Stimulated activated CD8-positive, alpha-beta memory T cell treated with anti-CD3 and anti-CD28 coated beads, Interleukin-2, amount 100 ng/mL, for 48 hours (primary cell): Measurements from ENCODE around the gene PITPNC1.
"Not testable (repeated sequence)": the region's sequence is repeated elsewhere in the genome, so short reads cannot be mapped to it uniquely, and the experiment has no call there.

ENCODE experiments used
- DNase-seq, 2 donors: peaks; one replicate each; pipeline ENCODE4 v3.0.0-alpha.2; 2020; ENCODE audit warnings: low read depth in 2 of 2

The PITPNC1 gene

GRCh38 chr17:67400193-67400592 lies 23.1 kb downstream of the PITPNC1 start:
- DNase-seq: no peak

DNA sequence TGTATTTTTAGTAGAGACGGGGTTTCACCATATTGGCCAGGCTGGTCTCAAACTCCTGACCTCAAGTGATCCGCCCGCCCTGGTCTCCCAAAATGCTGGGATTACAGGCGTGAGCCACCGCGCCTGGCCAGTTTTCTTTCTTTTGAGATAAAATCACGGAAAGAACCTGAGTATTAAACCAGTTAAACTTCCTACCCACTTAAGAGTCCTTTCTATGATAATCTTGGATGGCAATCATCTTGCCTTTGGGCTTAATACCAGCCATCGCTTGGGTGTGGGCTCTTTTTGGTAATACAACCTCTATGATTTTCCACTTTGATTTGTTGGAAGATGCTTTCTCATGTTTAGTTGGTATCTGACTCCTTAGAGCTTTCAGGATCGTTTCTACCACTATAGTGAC lies 24.0 kb downstream of the PITPNC1 start:
- no peak for DNase-seq

GRCh38 chr17:67401598-67402504 lies 24.8 kb downstream of the PITPNC1 start:
- no peak for DNase-seq

DNA sequence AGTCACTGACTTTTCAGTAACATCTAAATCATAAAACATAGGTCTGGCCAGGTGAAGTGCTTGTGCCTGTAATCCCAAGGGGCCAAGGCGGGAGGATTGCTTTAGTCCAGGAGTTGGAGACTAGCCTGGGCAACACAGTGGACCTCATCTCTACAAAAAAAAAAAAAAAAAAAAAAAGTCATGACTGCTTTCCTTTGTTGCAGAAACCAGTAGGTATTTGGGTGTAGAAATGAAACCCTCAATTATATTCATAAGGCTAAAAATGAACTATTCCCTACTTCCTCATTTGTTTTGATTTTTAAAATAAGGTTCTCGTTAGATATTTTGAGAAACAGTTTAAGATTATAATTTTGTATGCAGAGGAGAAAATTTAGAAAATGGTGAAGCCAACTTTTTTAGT lies 26.0 kb downstream of the PITPNC1 start:
- DNase-seq: no peak

DNA sequence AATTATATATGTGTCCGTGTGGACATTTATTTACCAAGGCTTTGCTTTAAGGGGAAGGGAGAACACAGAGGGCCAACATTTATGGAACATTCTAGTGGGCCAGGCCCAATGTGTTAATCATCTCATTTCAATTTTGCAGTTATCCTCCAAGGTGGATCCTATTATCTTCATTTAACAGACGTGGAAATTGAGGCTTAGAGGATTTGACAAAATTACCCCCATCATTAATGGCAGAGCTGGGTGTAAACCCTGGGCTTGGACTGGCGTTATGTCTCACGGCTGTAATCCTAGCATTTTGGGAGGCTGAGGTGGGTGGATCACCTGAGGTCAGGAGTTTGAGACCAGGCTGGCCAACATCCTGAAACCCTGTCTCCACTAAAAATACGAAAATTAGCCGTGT lies 26.4 kb downstream of the PITPNC1 start:
- DNase-seq: no peak

DNA sequence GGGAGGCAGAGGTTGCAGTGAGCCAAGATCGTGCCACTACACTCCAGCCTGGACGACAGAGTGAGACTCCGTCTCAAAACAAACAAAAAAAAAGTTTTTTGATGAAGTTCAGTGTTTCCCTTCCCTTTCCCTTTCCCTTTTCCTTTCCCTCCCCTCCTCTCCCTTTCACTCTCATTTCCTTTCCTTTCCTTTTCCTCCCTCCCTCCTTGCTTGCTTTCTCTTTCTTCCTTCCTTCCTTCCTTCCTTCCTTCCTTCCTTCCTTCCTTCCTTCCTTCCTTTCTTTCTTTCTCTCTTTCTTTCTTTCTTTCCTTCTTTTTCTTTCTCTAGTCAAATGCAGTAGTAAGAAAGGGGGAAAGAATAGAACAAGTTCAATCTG lies 31.4 kb downstream of the PITPNC1 start:
- not testable (repeated sequence) for DNase-seq

DNA sequence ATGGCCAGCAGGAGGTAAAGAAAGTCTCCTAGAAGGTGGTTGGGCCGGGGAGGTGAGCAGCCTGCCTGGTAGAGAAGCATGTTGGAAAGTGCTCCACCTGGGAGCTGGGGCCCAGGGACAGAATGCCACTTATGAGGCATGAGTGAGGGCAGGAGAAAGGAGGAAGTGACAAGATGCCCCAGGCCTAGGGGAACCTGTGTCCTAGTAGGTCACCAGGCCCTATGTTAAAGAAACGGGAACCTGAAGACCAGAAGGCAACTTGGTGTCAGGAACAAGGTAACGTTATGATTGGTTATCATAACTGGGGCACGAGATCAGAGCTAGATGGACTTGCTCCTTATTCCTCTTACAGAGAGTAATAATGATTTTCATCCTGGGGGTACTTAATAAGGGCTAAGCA lies 34.3 kb downstream of the PITPNC1 start:
- DNase-seq: no peak

- DNase-seq: no peak
Observed at GRCh38 chr17:67412032-67412431, 35.0 kb downstream of the PITPNC1 start.

DNA sequence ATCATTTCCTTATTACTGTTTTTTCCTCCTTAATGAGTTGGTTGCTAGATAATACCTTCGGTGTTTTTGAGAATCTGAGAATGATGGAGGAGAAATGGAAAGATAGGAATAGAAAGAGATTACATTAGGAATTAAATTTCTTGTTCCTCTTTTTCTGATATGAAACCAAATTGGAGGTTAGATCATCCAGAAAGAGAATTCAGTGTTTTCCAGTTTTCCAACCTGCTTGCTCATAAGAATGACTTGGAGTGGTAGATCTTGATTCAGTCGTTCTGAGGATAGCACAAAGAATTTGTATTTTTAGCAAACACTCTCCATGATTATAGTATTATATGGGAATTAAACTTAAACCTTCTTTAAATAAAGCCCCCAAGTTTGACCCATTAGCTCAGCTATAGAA lies 35.9 kb downstream of the PITPNC1 start:
- DNase-seq: no peak

- no peak for DNase-seq
Observed at GRCh38 chr17:67413388-67413787, 36.3 kb downstream of the PITPNC1 start.

GRCh38 chr17:67414130-67414529 lies 37.0 kb downstream of the PITPNC1 start:
- DNase-seq: no peak

DNA sequence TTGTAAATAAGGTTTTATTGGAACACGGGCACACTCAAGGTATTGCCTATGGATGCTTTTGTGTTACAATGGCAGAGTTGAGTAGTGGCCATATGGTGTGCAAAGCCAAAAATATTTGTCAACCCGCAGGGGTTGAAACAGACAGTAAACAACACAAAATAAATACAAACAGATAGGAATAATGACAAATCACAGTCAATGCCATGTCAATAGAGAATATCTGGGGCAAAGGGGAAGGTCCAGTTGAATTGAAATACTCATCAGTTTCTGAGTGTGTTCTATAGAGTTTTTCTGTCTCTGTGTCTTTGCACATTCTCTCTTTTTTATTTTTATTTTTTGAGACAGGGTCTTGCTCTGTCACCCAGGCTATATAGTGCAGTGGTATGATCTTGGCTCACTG lies 37.5 kb downstream of the PITPNC1 start:
- DNase-seq: no peak

- no peak for DNase-seq
Observed at GRCh38 chr17:67415291-67415690, 38.2 kb downstream of the PITPNC1 start.

DNA sequence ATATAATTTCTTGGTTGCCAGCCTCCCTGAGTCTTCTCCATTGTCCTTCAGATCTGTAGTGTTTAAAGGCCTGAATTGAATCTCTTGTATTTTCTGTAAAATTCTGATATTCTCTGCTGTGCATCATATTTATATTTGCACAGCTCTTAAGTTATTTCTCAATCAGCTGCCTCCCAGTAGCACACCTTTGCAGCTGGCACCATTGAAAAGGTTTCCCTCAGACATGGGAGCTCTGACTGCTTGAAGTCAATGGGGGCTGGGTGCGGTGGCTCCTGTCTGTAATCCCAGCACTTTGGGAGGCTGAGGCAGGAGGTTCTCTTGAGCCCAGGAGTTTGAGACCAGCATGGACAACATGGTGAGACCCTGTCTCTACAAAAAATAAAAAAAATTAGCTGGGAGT lies 40.4 kb downstream of the PITPNC1 start:
- DNase-seq: no peak

- DNase-seq: no peak
Observed at GRCh38 chr17:67420994-67421393, 43.9 kb downstream of the PITPNC1 start.

GRCh38 chr17:67421869-67422273 lies 44.8 kb downstream of the PITPNC1 start:
- no peak for DNase-seq

DNA sequence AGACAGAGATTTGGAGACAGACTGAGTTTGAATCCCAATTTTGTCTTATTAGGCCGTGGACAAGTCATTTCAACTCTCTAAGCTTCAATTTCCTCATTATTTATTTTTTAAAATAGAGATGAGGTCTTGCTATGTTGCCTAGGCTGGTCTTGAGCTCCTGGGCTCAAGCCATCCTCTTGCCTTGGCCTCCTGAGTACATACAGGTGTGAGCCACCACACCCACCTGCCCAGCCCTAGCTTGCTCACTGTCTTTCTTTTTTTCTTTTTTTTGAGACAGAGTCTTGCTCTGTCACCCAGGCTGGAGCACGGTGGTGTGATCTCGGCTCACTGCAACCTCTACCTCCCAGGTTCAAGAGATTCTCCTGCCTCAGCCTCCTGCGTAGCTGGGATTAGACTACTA lies 45.2 kb downstream of the PITPNC1 start:
- not testable (repeated sequence) for DNase-seq

- DNase-seq: no peak
Observed at GRCh38 chr17:67422897-67423296, 45.8 kb downstream of the PITPNC1 start.

DNA sequence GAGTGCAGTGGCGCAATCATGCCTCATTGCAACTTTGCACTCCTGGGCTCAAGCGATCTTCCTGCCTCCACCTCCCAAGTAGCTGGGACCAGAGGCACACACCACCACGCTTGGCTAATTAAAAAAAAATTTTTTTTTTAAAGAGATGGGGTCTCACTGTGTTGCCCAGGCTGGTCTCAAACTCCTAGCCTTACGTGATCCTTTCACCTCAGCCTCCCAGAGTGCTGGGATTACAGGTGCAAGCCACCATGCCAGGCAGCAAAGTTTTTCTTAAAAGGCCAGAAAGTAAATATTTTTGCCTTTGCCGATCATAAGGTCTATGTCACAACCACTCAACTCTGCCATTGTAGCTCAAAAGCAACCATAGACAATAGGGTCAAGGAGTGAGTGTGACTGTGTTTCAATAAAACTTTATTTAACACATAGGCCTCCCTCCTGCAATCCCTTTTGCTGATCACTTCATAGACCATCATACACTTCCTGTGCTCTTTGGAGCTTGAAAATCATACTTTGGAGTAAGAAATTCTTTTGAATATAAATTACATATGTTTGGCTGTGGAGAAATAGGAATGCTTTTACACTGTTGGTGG lies 48.6 kb downstream of the PITPNC1 start:
- no peak for DNase-seq

- no peak for DNase-seq
Observed at GRCh38 chr17:67427424-67427823, 50.3 kb downstream of the PITPNC1 start.

- DNase-seq: not testable (repeated sequence)
Observed at GRCh38 chr17:67430515-67430914, 53.4 kb downstream of the PITPNC1 start.

- DNase-seq: no peak
Observed at GRCh38 chr17:67431249-67432015, 54.4 kb downstream of the PITPNC1 start.
